GM10266 (cell line): ENCODE results near the gene CYP24A1.

Source experiments
- DNase-seq: peaks from one replicate; pipeline ENCODE4 v3.0.0; 2012; ENCODE audit errors: extremely low spot score
- TF ChIP-seq, protein P1 (sequence below): IDR thresholded peaks from 2 replicates; pipeline ENCODE4 v1.5.1; 2012; ENCODE audit warnings: mild to moderate bottlenecking, low read depth; ENCODE audit not compliant: control insufficient read depth, insufficient read depth; ENCODE audit errors: missing control alignments

CYP24A1 gene

DNA sequence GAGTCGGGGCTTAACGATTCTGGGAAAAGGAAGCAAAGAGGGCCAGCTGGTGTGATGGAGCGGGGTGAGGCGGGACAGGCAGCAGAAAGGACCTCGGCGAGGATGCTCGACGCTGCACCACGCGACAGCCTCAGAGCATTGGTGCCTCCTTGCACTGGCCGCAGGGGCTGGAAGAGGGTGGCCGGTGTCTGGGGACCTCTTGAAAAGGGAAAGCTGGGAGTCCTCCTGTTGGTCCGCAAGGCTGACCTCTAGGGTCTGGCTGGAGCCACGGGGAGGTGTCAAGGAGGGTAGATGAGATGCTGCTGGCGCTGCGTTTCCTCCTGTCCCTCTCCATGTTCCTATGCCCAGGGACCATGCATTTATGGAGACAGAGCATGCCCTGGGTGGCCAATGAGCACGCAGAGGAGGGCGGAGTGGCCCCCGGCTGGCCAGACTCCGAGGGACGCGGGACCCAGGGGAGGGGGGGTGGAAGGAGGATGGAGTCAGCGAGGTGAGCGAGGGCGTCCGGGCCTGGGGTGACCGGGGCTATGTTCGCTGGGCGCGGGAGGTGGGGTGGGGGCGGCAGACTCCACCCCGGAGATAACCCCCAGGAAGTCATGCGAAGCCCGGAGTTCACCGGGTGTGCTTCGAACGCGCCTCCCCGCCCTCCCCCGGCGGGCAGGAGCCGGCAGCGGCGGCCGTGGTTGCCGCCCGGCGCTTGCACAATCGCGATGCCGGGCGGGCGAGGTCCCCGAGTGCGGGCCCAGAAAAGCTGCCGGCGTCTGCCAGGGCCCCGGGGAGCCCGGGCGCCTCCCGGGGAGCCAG lies at the start of gene CYP24A1:
Gene CYP24A1, minus strand, starts transcription at position 334 of the 804 bp plus-strand sequence. CDS start 407 bp downstream, outside the sequence.
- TF ChIP-seq, protein P1, sequence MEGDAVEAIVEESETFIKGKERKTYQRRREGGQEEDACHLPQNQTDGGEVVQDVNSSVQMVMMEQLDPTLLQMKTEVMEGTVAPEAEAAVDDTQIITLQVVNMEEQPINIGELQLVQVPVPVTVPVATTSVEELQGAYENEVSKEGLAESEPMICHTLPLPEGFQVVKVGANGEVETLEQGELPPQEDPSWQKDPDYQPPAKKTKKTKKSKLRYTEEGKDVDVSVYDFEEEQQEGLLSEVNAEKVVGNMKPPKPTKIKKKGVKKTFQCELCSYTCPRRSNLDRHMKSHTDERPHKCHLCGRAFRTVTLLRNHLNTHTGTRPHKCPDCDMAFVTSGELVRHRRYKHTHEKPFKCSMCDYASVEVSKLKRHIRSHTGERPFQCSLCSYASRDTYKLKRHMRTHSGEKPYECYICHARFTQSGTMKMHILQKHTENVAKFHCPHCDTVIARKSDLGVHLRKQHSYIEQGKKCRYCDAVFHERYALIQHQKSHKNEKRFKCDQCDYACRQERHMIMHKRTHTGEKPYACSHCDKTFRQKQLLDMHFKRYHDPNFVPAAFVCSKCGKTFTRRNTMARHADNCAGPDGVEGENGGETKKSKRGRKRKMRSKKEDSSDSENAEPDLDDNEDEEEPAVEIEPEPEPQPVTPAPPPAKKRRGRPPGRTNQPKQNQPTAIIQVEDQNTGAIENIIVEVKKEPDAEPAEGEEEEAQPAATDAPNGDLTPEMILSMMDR, result no peak
- no peak for DNase-seq

DNA sequence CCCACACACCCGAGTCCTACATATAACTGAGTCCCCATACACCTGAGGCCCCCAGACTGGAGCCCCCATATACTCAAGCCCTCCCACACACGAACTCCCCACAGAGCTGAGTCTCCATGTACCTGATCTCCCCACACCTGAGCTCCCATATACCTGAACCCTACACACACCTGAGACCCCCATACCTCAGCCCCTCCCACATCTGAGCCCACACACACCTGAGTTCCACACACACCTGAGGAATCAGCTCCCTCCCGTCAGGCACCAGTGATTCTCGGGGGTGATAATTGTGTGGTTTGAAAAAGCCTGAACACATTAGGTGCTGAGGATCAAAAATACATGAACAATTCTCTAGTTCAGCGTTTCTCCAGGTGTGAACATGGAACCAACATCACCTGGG lies 49.5 kb upstream of the CYP24A1 start:
- TF ChIP-seq, protein P1, result no peak
- DNase-seq, result no peak

DNA sequence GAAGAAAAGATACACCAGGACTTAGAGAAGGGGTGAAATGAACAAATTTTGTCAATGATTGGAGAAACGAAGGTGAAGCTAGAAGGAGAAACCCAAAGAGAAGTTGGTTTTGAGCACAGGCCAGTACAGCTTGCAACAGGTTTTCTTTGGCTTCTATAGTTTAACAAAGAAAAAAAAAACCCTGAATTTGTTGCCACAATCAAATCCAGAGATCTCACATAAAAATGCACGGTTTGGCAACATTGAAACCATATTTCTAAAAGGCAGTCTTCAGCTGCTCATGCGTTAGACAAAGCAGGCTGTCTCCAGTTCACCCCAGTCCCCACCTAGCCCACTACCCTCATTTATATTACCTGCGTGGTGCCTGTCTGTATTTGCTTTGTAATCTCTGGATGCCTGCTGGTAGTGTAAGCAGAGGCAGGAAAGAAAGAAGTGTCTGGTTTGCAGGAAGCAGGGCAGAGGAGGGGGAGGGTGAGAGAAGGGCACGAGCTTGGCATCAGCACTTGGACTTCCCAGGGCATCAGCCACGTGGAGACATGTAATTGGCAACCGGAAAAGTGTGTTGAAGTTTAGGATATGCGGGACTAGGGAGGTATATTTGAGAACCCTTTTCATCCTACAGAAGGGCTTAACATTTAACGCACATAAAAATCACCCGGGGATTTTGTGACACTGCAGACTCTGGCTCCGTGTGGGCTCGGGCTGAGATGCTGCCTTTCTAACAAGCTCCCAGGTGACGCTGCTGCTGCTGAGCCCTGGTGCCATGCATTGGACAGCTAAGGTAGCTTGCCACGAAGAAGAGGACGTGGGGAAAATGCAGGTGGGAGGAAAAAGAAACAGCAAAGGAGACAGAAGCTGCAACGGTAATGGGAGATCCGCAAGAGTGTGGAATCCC lies 48.5 kb upstream of the CYP24A1 start:
- TF ChIP-seq, protein P1, result no peak
- DNase-seq, result no peak

DNA sequence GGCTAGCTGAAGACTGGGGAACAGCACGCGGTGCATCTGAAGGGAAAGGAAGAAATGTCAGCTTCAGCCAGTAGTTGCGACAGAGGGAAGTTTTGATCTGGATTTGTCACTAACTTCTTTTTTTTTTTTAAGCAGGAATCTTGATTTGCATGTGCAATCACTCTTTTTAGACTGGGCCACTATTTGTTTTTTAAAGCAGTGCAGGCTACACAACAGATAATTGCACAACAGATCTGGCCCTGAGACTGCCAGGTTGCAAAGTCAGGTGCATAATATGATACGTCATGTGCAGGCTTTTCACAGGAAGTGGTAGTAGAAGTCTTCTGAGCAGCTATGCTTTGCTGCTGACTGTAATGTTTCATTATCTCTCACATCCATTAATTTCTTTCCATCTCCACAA lies 47.6 kb upstream of the CYP24A1 start:
- no peak for DNase-seq
- TF ChIP-seq, protein P1, result no peak

DNA sequence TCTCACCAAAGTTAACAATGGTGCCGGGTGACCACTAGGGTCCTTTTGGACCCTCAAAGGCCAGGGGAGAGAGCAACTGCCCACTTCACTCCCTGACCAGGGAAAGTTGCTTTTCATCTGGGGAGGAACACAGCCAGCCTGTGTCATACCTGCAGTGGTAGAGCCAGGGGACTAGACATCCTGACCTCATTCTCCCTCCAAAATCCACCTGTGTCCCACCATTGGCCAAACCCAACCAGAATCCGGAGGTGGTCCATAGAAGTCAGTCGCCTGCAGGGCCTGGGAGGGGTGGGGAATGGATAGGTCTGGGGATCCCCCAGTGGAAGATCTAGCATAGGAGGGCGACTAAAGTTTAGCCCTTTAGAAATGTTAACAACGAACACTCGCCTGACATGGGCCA lies 46.9 kb upstream of the CYP24A1 start:
- TF ChIP-seq, protein P1, result no peak
- DNase-seq, result no peak

DNA sequence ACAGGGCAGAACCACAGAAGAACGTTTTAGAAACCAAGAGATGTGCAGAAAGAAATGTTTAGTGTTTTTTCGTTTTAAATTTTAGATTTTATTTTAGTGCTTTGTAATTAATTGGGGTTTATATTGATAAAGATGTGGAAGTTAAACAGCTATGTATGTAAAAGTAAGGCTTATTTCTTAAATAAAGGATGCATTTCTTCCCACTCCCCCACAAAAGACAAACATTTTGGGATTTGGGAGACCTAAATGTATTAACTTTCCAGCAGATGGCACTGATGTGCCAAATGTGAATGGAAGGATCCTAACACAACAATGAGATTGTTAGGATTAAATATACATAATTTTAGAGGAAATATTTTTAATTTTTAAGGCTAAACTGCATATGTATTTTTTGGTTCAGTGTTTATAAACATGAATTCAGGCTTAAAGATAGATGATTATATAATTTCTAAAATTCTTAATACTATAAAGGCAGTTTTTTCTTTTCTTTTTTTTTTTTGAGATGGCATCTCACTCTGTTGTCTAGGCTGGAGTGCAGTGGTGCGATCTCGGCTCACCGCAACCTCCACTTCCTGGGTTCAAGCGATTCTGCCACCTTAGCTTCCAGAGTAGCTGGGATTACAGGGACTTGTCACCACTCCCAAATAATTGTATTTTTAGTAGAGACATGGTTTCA lies 46.1 kb upstream of the CYP24A1 start:
- DNase-seq, result no peak
- TF ChIP-seq, protein P1, result peak; percentile 39
